ENCODE results near the gene KRT40.

GRCh38 chr17:40945414-40945813 is 38.7 kb downstream of the KRT40 start:
- no peak for TF ChIP-seq CTCF (IDR thresholded peaks at IDR 0.05; ENCODE audit: insufficient read depth, low read length, poor library complexity, severe bottlenecking)
- no peak for TF ChIP-seq EZH2phosphoT487 (conservative IDR thresholded peaks at IDR 0.05; ENCODE audit: low read length)
